GM23248 (cell line): ENCODE data around the gene DNAL4. TPM values are rescaled to one million over a fixed set of nuclear protein-coding genes. Genes with fewer than 3 reads are reported as not detected.

Source experiments
- DNase-seq: peaks from one replicate; pipeline ENCODE4 v3.0.0-alpha.2; 2015
- H2AFZ ChIP-seq: fragments of 200-600 bp; sonication (generic); 2 replicates; pipeline ENCODE4 v1.6.1; 2016; ENCODE audit warnings: antibody characterized with exemption
- H3F3A ChIP-seq: fragments of 200-600 bp; sonication (generic); 2 replicates; pipeline ENCODE4 v1.6.1; 2016; ENCODE audit warnings: mild to moderate bottlenecking, antibody characterized with exemption, mixed run types; ENCODE audit not compliant: insufficient read depth
- H3K27ac ChIP-seq: fragments of 200-600 bp; sonication (generic); 2 replicates; pipeline ENCODE4 v1.5.1; 2016; ENCODE audit warnings: mild to moderate bottlenecking
- H3K27me3 ChIP-seq: fragments of 200-600 bp; sonication (generic); replicated peaks from 2 replicates; pipeline ENCODE4 v1.6.1; 2016; ENCODE audit warnings: mild to moderate bottlenecking; ENCODE audit not compliant: insufficient read depth
- H3K36me3 ChIP-seq: fragments of 200-600 bp; sonication (generic); 2 replicates; pipeline ENCODE4 v1.6.1; 2016; ENCODE audit warnings: low read depth, mild to moderate bottlenecking
- H3K4me1 ChIP-seq: fragments of 200-600 bp; sonication (generic); 2 replicates; pipeline ENCODE4 v1.6.1; 2016; ENCODE audit warnings: mild to moderate bottlenecking; ENCODE audit not compliant: insufficient read depth
- H3K4me2 ChIP-seq: fragments of 200-600 bp; sonication (generic); one replicate; pipeline ENCODE4 v1.6.1; 2016; ENCODE audit warnings: mild to moderate bottlenecking; ENCODE audit not compliant: unreplicated experiment
- H3K4me3 ChIP-seq: fragments of 200-600 bp; sonication (generic); 2 replicates; pipeline ENCODE4 v1.5.1; 2016; ENCODE audit warnings: mild to moderate bottlenecking
- H3K79me2 ChIP-seq: fragments of 200-600 bp; sonication (generic); 2 replicates; pipeline ENCODE4 v1.6.1; 2016; ENCODE audit warnings: mild to moderate bottlenecking; ENCODE audit not compliant: insufficient read depth
- H3K9ac ChIP-seq: fragments of 200-600 bp; sonication (generic); 2 replicates; pipeline ENCODE4 v1.6.1; 2016; ENCODE audit warnings: mild to moderate bottlenecking
- H3K9me2 ChIP-seq: fragments of 200-600 bp; sonication (generic); 2 replicates; pipeline ENCODE4 v1.6.1; 2016; ENCODE audit warnings: mixed run types, mild to moderate bottlenecking, moderate library complexity; ENCODE audit not compliant: insufficient read depth
- H3K9me3 ChIP-seq: fragments of 200-600 bp; sonication (generic); one replicate; pipeline ENCODE4 v1.6.1; 2017; ENCODE audit warnings: low read depth
- H4K20me1 ChIP-seq: fragments of 200-600 bp; sonication (generic); 2 replicates; pipeline ENCODE4 v1.6.0; 2016; ENCODE audit not compliant: insufficient read depth
- EZH2 ChIP-seq: fragments of 200-600 bp; sonication (generic); IDR thresholded peaks from 2 replicates; pipeline ENCODE4 v1.6.1; 2018; ENCODE audit warnings: antibody characterized with exemption, mild to moderate bottlenecking; ENCODE audit not compliant: insufficient read depth, poor library complexity, severe bottlenecking
- EZH2phosphoT487 ChIP-seq: fragments of 200-600 bp; sonication (generic); IDR thresholded peaks from 2 replicates; pipeline ENCODE4 v1.6.1; 2018; ENCODE audit warnings: antibody characterized with exemption, moderate library complexity, mild to moderate bottlenecking, low read depth; ENCODE audit not compliant: insufficient read depth
- WGBS, 2 experiments: methylation state at CpG; one replicate each; pipeline ENCODE4 v1.1.6; 2015 to 2017; ENCODE audit warnings: low lambda C conversion rate in 2 of 2, low coverage in 1 of 2; ENCODE audit errors: missing lambda C conversion rate in 2 of 2; 5-methylcytosine and 5-hydroxymethylcytosine counted together
- in situ Hi-C: fragments of 300-500 bp; cut with MboI; formaldehyde crosslinking; loops from 2 replicates; pipeline ENCODE4 v1.15.0; 2020
- polyA plus RNA-seq: library from polyadenylated mRNA; unstranded; fragments of >200 nt; fragmentation: Nextera tagmentation; extraction: Ambion mirVana; gene quantifications from 2 replicates; pipeline ENCODE4 v1.2.1, GENCODE V29; 2016
- total RNA-seq: library from RNA; depleted of rRNA; stranded (reverse); fragments of >200 nt; shearing (Covaris generic); gene quantifications from 2 replicates; pipeline ENCODE4 v1.2.3, GENCODE V29; 2014

Gene DNAL4
- total and polyA plus RNA-seq, 2 experiments from 2014 or later, result 14.2 to 18.9 TPM

DNA sequence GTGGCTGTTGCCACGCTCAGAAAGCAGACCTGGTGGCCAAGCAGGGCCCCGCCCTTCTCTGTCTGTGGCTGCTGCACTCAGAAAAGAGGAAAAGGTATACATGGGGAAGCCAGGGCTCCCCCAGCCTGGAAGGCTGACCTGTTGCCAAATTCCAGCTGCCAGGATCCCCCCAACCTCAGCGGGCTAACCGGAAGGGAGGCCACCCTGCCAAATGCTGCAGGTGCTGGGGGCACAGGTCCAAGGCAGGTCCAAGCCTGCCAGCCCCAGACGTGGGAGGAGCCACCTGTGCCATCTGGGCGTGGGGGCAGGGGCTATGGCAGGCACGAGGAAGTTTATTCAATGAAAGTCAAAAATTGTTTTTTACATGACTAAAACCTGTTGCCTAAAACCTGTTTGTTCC is 47.3 kb upstream of the DNAL4 start:
- 0 out of 2 replicates have a peak, but pooled peaks cover 6% of the 10 kb centered on the region for H3F3A ChIP-seq
- H3K9me2 ChIP-seq, result no peaks in the 10 kb centered on the region
- no peak overlapping the region for H3K4me3 ChIP-seq
- H3K27me3 ChIP-seq, result no peaks in the 10 kb centered on the region; the same call in 1 of the 2 replicates
- TF ChIP-seq EZH2phosphoT487 (no peak), EZH2 (no peak)
- no peaks in the 10 kb centered on the region for H3K4me1 ChIP-seq
- H2AFZ ChIP-seq, result no peak overlapping the region
- no peak overlapping the region for H3K9ac ChIP-seq
- H3K9me3 ChIP-seq, result no peaks in the 10 kb centered on the region
- no peak overlapping the region for H3K27ac ChIP-seq
- WGBS, 2 experiments, result 64 to 65% methylated on average over 7 of the region's 7 CpGs
- no peaks in the 10 kb centered on the region for H3K79me2 ChIP-seq
- H4K20me1 ChIP-seq, result no peaks in the 10 kb centered on the region
- no peak for DNase-seq
- H3K4me2 ChIP-seq, result no peak overlapping the region
- H3K36me3 ChIP-seq, result no peaks in the 10 kb centered on the region
- in situ Hi-C loops, result no loop called here

DNA sequence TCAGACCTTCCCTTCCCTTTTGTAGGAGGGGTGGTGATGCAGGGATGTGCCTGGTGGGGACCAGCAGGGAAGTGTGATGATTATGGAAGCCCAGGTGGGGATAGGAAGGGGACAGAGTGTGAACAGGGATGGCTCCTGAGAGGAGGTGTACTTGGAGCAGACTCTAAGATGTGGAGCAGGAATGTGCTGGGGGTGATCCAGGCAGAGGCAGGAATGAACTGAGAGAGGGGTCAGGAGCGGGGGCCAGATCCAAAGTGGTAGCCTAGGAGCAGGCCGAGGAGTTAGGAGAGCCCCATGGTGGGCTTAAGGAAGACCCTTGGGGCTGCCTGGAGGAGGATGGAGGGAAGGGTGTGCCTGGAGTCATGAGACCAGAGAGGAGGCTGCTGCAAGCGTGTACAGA is 46.2 kb upstream of the DNAL4 start:
- WGBS, 2 experiments, result 70 to 84% methylated on average over 3 of the region's 3 CpGs
- no peaks in the 10 kb centered on the region for H3K9me3 ChIP-seq
- no peak overlapping the region for H2AFZ ChIP-seq
- no peak overlapping the region for H3K9ac ChIP-seq
- in situ Hi-C loops, result no loop called here
- no peaks in the 10 kb centered on the region for H4K20me1 ChIP-seq
- no peaks in the 10 kb centered on the region for H3K9me2 ChIP-seq
- H3K27me3 ChIP-seq, result no peaks in the 10 kb centered on the region; the same call in 1 of the 2 replicates
- no peak for DNase-seq
- no peak overlapping the region for H3K4me2 ChIP-seq
- H3K4me1 ChIP-seq, result no peaks in the 10 kb centered on the region
- no peak overlapping the region for H3K4me3 ChIP-seq
- 0 out of 2 replicates have a peak, but pooled peaks cover 6% of the 10 kb centered on the region for H3F3A ChIP-seq
- no peaks in the 10 kb centered on the region for H3K79me2 ChIP-seq
- no peak for TF ChIP-seq EZH2phosphoT487
- no peak for TF ChIP-seq EZH2
- no peak overlapping the region for H3K27ac ChIP-seq
- H3K36me3 ChIP-seq, result no peaks in the 10 kb centered on the region

DNA sequence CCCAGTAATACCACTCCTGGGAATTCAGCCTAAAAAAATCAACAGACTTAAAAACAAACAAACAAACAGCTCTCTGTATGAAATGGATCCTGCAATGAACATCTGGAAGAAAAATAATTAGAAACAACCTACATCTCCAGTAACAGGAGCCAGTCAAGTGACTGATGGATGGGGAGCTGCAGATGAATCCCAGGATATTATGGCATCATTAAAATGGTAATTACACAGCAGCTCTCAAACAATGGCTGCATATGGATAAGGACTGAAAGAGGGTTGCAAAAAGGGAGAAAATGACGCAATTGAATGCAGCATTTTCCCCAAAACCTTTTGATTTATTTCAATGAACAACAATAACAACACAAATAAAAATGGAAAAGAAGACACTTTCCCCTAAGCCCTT is 45.7 kb upstream of the DNAL4 start:
- WGBS, 2 experiments, result 73 to 87% methylated on average over 1 of the region's 1 CpG
- H3K27me3 ChIP-seq, result no peaks in the 10 kb centered on the region; the same call in 1 of the 2 replicates
- no peak overlapping the region for H3K27ac ChIP-seq
- H3K79me2 ChIP-seq, result no peaks in the 10 kb centered on the region
- no peak for TF ChIP-seq EZH2phosphoT487
- no peak for TF ChIP-seq EZH2
- H3F3A ChIP-seq, result 0 out of 2 replicates have a peak, but pooled peaks cover 2% of the 10 kb centered on the region
- no peak overlapping the region for H3K4me2 ChIP-seq
- H3K9ac ChIP-seq, result no peak overlapping the region
- no peak for DNase-seq
- no peaks in the 10 kb centered on the region for H3K9me3 ChIP-seq
- H4K20me1 ChIP-seq, result no peaks in the 10 kb centered on the region
- H3K4me1 ChIP-seq, result no peaks in the 10 kb centered on the region
- H3K9me2 ChIP-seq, result no peaks in the 10 kb centered on the region
- no peak overlapping the region for H2AFZ ChIP-seq
- in situ Hi-C loops, result no loop called here
- H3K36me3 ChIP-seq, result no peaks in the 10 kb centered on the region
- no peak overlapping the region for H3K4me3 ChIP-seq

GRCh38 chr22:38837414-38837928 is 43.5 kb upstream of the DNAL4 start:
- no peak overlapping the region for H3K4me2 ChIP-seq
- H2AFZ ChIP-seq, result no peak overlapping the region
- no peaks in the 10 kb centered on the region for H4K20me1 ChIP-seq
- no peaks in the 10 kb centered on the region for H3K9me2 ChIP-seq
- H3K4me1 ChIP-seq, result no peaks in the 10 kb centered on the region
- no peak overlapping the region for H3K9ac ChIP-seq
- H3K4me3 ChIP-seq, result no peak overlapping the region
- no peaks in the 10 kb centered on the region for H3K9me3 ChIP-seq
- 88 to 93% methylated on average over 5 to 6 of the region's 6 CpGs for WGBS, 2 experiments
- no peaks in the 10 kb centered on the region for H3K79me2 ChIP-seq
- no peaks in the 10 kb centered on the region for H3F3A ChIP-seq
- H3K27me3 ChIP-seq, result no peaks in the 10 kb centered on the region; the same call in 1 of the 2 replicates
- TF ChIP-seq EZH2, result no peak
- no peak for TF ChIP-seq EZH2phosphoT487
- no peaks in the 10 kb centered on the region for H3K36me3 ChIP-seq
- H3K27ac ChIP-seq, result no peak overlapping the region
- in situ Hi-C loops, result no loop called here
- DNase-seq, result no peak

GRCh38 chr22:38835888-38836301 is 42.0 kb upstream of the DNAL4 start:
- Histone ChIP-seq H3K9me2 (no peaks in the 10 kb centered on the region), H3K36me3 (no peaks in the 10 kb centered on the region), H3K4me2 (peak overlapping the region; percentile 45), H3K27me3 (no peaks in the 10 kb centered on the region), H3K9ac (no peak overlapping the region), H2AFZ (no peak overlapping the region), H3K27ac (no peak overlapping the region), H3K9me3 (no peaks in the 10 kb centered on the region), H4K20me1 (no peaks in the 10 kb centered on the region), H3K79me2 (no peaks in the 10 kb centered on the region), H3K4me3 (no peak overlapping the region), H3K4me1 (no peaks in the 10 kb centered on the region), H3F3A (no peaks in the 10 kb centered on the region)
- DNase-seq, result peak; percentile 88
- TF ChIP-seq EZH2 (no peak), EZH2phosphoT487 (no peak)
- in situ Hi-C loops, result no loop called here
- WGBS, 2 experiments, result 25 to 29% methylated on average over 15 to 19 of the region's 19 CpGs
